Endothelial cell of umbilical vein (primary cell): ENCODE measurements around the gene WEE2. TPM values are rescaled to one million over a fixed set of nuclear protein-coding genes. Genes with fewer than 3 reads are reported as not detected.

Experiments used
- BruUV-seq: library from RNA; stranded (reverse); fragments of 400-500 nt; replicated peaks from 2 replicates; lab custom pipeline; 2021; lab: Mats Ljungman, UMichigan
- CTCF ChIA-PET: fragments of 300-600, 350-600 bp; sonication (Branson Sonifier 250); formaldehyde crosslinking; loops from one replicate; lab custom pipeline; 2021; ENCODE audit warnings: antibody characterized with exemption, inconsistent platforms; lab: Charles Lee
- POLR2A ChIA-PET: fragments of 300-600, 350-600 bp; sonication (Branson Sonifier 250); formaldehyde crosslinking; loops from one replicate; lab custom pipeline; 2021; ENCODE audit warnings: antibody characterized with exemption, inconsistent platforms; lab: Charles Lee
- DNase-seq: peaks from one replicate; pipeline ENCODE4 v3.0.0-alpha.2; 2011; ENCODE audit warnings: low read depth, low spot score
- FAIRE-seq: peaks from 2 replicates; lab custom pipeline; 2011; peaks lifted over from hg19 to GRCh38; lab: Jason Lieb, UNC
- H2AFZ ChIP-seq: 2 replicates; pipeline ENCODE4 v1.6.0; 2012; ENCODE audit warnings: low read depth, low read length, control low read depth, inconsistent platforms
- H3K27ac ChIP-seq: 2 replicates; pipeline ENCODE4 v1.5.1; 2011; ENCODE audit warnings: low read depth, mild to moderate bottlenecking, control low read depth, low read length, moderate library complexity; ENCODE audit not compliant: insufficient read depth
- H3K27me3 ChIP-seq, 2 experiments: 2 replicates each; pipeline versions ENCODE4 v1.6.0 to v1.6.1; 2011; ENCODE audit warnings: low read length in 2 of 2, mixed read lengths in 1 of 2; ENCODE audit not compliant: control insufficient read depth in 2 of 2, insufficient read depth in 2 of 2
- H3K36me3 ChIP-seq, 2 experiments: 2 replicates in 1 of 2; 3 replicates in 1 of 2; pipeline ENCODE4 v1.5.1; 2011; ENCODE audit warnings: low read length in 2 of 2, mild to moderate bottlenecking in 1 of 2, moderate library complexity in 1 of 2; ENCODE audit not compliant: control insufficient read depth in 2 of 2, insufficient read depth in 2 of 2; ENCODE audit errors: extremely low read depth in 1 of 2
- H3K4me1 ChIP-seq: 3 replicates; pipeline ENCODE4 v1.5.1; 2011; ENCODE audit warnings: mild to moderate bottlenecking, low read length; ENCODE audit not compliant: control insufficient read depth, insufficient read depth; ENCODE audit errors: extremely low read depth
- H3K4me2 ChIP-seq: 2 replicates; pipeline ENCODE4 v1.6.1; 2011; ENCODE audit warnings: low read length, control low read depth, mixed read lengths; ENCODE audit not compliant: insufficient read depth
- H3K4me3 ChIP-seq, 3 experiments: fragments of 200-600 bp in 1 of 3; sonication (generic), shearing (Covaris generic) in 1 of 3; replicated peaks in 1 of 3; 2 replicates each; pipeline ENCODE4 v1.5.1; 2011 to 2016; ENCODE audit warnings: control low read depth in 3 of 3, low read length in 3 of 3, mild to moderate bottlenecking in 2 of 3, inconsistent platforms in 1 of 3, low read depth in 1 of 3, moderate library complexity in 1 of 3; ENCODE audit not compliant: insufficient read depth in 1 of 3
- H3K79me2 ChIP-seq: 2 replicates; pipeline ENCODE4 v1.6.0; 2012; ENCODE audit warnings: low read length, inconsistent platforms; ENCODE audit not compliant: control insufficient read depth, insufficient read depth
- H3K9ac ChIP-seq: replicated peaks from 2 replicates; pipeline ENCODE3; 2011; ENCODE audit warnings: low read length, control low read depth; ENCODE audit not compliant: insufficient read depth; ENCODE audit errors: extremely low read depth
- H3K9me1 ChIP-seq: replicated peaks from 3 replicates; pipeline ENCODE4 v1.6.0; 2011; ENCODE audit warnings: mild to moderate bottlenecking, low read length; ENCODE audit not compliant: control insufficient read depth, insufficient read depth; ENCODE audit errors: extremely low read depth
- H3K9me3 ChIP-seq: replicated peaks from 2 replicates; pipeline ENCODE4 v1.5.1; 2012; ENCODE audit warnings: low read length, inconsistent platforms; ENCODE audit not compliant: control insufficient read depth, insufficient read depth
- H4K20me1 ChIP-seq: replicated peaks from 2 replicates; pipeline ENCODE3; 2011; ENCODE audit warnings: mild to moderate bottlenecking, low read length; ENCODE audit not compliant: control insufficient read depth, insufficient read depth; ENCODE audit errors: extremely low read depth
- EZH2 ChIP-seq: IDR thresholded peaks from 2 replicates; pipeline ENCODE4 v1.6.1; 2012; ENCODE audit warnings: borderline replicate concordance, low read depth, mild to moderate bottlenecking, moderate library complexity, low read length, inconsistent platforms; ENCODE audit not compliant: severe bottlenecking
- FOS ChIP-seq: IDR thresholded peaks from 2 replicates; pipeline ENCODE4 v1.6.1; 2011; ENCODE audit warnings: mild to moderate bottlenecking, low read length, moderate library complexity, borderline replicate concordance; ENCODE audit not compliant: insufficient read depth
- JUN ChIP-seq: IDR thresholded peaks from 2 replicates; pipeline ENCODE4 v1.6.1; 2011; ENCODE audit warnings: borderline replicate concordance, low read depth; ENCODE audit not compliant: insufficient read length, insufficient read depth
- MAX ChIP-seq: IDR thresholded peaks from 2 replicates; pipeline ENCODE4 v1.6.1; 2011; ENCODE audit not compliant: insufficient read depth, insufficient read length
- POLR2A ChIP-seq: IDR thresholded peaks from 2 replicates; pipeline ENCODE4 v1.6.1; 2012; ENCODE audit warnings: low read depth, mild to moderate bottlenecking, control low read depth, low read length
- POLR2AphosphoS5 ChIP-seq: IDR thresholded peaks from 2 replicates; pipeline ENCODE4 v1.6.1; 2012; ENCODE audit warnings: low read depth, mild to moderate bottlenecking, control low read depth, low read length, moderate library complexity; ENCODE audit not compliant: insufficient read depth
- dilution Hi-C: fragments of 300-500 bp; cut with MboI; formaldehyde crosslinking; loops from one replicate; pipeline ENCODE4 v1.15.0; 2019; ENCODE audit warnings: low sequenced_read_pairs; ENCODE audit not compliant: extremely low pct_ligation_motif_present
- intact Hi-C: fragments of 100-400 bp; cut with micrococcal nuclease; formaldehyde crosslinking; loops from one replicate; pipeline ENCODE4 v1.10.0; 2022
- polyA plus RNA-seq, 4 experiments: library from polyadenylated mRNA; depleted of rRNA in 3 of 4; stranded (reverse) in 3 of 4; unstranded in 1 of 4; fragments of >200 nt; gene quantifications; 2 replicates each; pipeline versions ENCODE4 v1.2.1 to v1.2.3, GENCODE V29; 2011 to 2012; ENCODE audit warnings: missing spikeins in 1 of 4
- total RNA-seq: library from RNA; stranded (reverse); gene quantifications from 2 replicates; pipeline ENCODE4 v1.2.3, GENCODE V29; 2021
- TF ChIP-seq, protein P1 (sequence below), 2 donors: IDR thresholded peaks; 1 replicate in 1 of 2; 2 replicates in 1 of 2; pipeline ENCODE4 v1.5.1; 2011; ENCODE audit warnings: low read length in 2 of 2, mild to moderate bottlenecking in 2 of 2, moderate library complexity in 2 of 2, control low read depth in 1 of 2, inconsistent platforms in 1 of 2, low read depth in 1 of 2; ENCODE audit not compliant: insufficient read depth in 1 of 2; ENCODE audit errors: extremely low read depth in 1 of 2

The WEE2 gene
- total and polyA plus RNA-seq, 2 donors (not counting 3 experiments of a cell fraction or from before 2014, with no cell fraction given) = not detected

- CTCF ChIA-PET = no interaction called here
- Histone ChIP-seq H3K9me1 (no peaks in the 10 kb centered on the region), H3K9ac (no peak overlapping the region), H3K36me3 (no peaks in the 10 kb centered on the region), H3K4me3 (no peak overlapping the region), H3K9me3 (no peaks in the 10 kb centered on the region), H3K27ac (no peak overlapping the region), H4K20me1 (peaks cover 2% of the 10 kb centered on the region), H3K4me1 (peaks cover 5% of the 10 kb centered on the region), H3K79me2 (peaks cover 26% of the 10 kb centered on the region), H2AFZ (no peak overlapping the region), H3K4me2 (no peak overlapping the region), H3K27me3 (no peaks in the 10 kb centered on the region)
- BruUV-seq = no TSS peak
- FAIRE-seq = no peak
- TF ChIP-seq POLR2AphosphoS5 = no peak
- no peak for TF ChIP-seq JUN
- TF ChIP-seq FOS = no peak
- TF ChIP-seq POLR2A = no peak
- TF ChIP-seq, protein P1, sequence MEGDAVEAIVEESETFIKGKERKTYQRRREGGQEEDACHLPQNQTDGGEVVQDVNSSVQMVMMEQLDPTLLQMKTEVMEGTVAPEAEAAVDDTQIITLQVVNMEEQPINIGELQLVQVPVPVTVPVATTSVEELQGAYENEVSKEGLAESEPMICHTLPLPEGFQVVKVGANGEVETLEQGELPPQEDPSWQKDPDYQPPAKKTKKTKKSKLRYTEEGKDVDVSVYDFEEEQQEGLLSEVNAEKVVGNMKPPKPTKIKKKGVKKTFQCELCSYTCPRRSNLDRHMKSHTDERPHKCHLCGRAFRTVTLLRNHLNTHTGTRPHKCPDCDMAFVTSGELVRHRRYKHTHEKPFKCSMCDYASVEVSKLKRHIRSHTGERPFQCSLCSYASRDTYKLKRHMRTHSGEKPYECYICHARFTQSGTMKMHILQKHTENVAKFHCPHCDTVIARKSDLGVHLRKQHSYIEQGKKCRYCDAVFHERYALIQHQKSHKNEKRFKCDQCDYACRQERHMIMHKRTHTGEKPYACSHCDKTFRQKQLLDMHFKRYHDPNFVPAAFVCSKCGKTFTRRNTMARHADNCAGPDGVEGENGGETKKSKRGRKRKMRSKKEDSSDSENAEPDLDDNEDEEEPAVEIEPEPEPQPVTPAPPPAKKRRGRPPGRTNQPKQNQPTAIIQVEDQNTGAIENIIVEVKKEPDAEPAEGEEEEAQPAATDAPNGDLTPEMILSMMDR (IDR thresholded peaks at IDR 0.05; ENCODE audit: extremely low read depth in 1 of 2, insufficient read depth in 1 of 2, low read depth in 1 of 2, low read length in 2 of 2) = no peak
- no peak for TF ChIP-seq EZH2
- TF ChIP-seq MAX = no peak
- no peak for DNase-seq
- POLR2A ChIA-PET = no interaction called here
- intact Hi-C loops (no loop called here), dilution Hi-C loops (no loop called here)
These were observed 16.6 kb upstream of the WEE2 start for GRCh38 chr7:141691540-141691939.
